ENCODE measurements around the gene NCOA6. TPM values are rescaled to one million over a fixed set of nuclear protein-coding genes. Genes with fewer than 3 reads are reported as not detected.

The NCOA6 gene
- polyA plus RNA-seq, 1 of the 3 experiments (the other 2 are of a cell fraction) = 14.5 TPM

GRCh38 chr20:34863421-34863965 lies 38.0 kb upstream of the NCOA6 start:
- POLR2A ChIA-PET = no interaction called here
- WGBS (ENCODE audit: low lambda C conversion rate) = 96% methylated on average over 26 of the region's 32 CpGs

More at GRCh38 chr20:34863421-34863965, 38.0 kb upstream of the NCOA6 start:
- peaks cover 2 to 22% of the 10 kb centered on the region in 2 experiments for H3K36me3 ChIP-seq (replicated peaks in 1 of 2; ENCODE audit: control insufficient read depth in 1 of 2, insufficient read depth in 2 of 2, low read length in 1 of 2)
- no peak overlapping the region for H3K9ac ChIP-seq
- H3K9me2 ChIP-seq = no peaks in the 10 kb centered on the region
- H3K4me1 ChIP-seq (ENCODE audit: control insufficient read depth in 1 of 2, insufficient read depth in 2 of 2, low read depth in 1 of 2, low read length in 1 of 2) = no peaks in the 10 kb centered on the region
- no peaks in the 10 kb centered on the region for H3K9me3 ChIP-seq
- no peaks in the 10 kb centered on the region for H3F3A ChIP-seq (replicated peaks; ENCODE audit: insufficient read depth)
- H3K27me3 ChIP-seq (ENCODE audit: insufficient read depth) = no peaks in the 10 kb centered on the region
- H4K20me1 ChIP-seq (ENCODE audit: insufficient read depth) = no peaks in the 10 kb centered on the region
- no peak overlapping the region for H3K4me2 ChIP-seq
- no peak overlapping the region for H3K4me3 ChIP-seq (ENCODE audit: low read depth in 2 of 2, low read length in 1 of 2)
- CTCF ChIA-PET = interaction anchor here (0.7 to 2.2 kb wide), 2 partner anchors 9 to 345 kb away, joined by 3 to 7 read pairs; no protein-coding TSS in a partner anchor
- no peak overlapping the region for H2AFZ ChIP-seq (ENCODE audit: low read depth)
- no peak overlapping the region for H3K27ac ChIP-seq (ENCODE audit: low read depth in 2 of 2, low read length in 1 of 2)
- DNase-seq = no peak
- no peaks in the 10 kb centered on the region for H3K79me2 ChIP-seq (ENCODE audit: insufficient read depth)
- TF ChIP-seq TAF1 (IDR thresholded peaks at IDR 0.05; ENCODE audit: borderline replicate concordance, low read depth, low read length) (no peak), YY1 (IDR thresholded peaks at IDR 0.05; ENCODE audit: low read depth) (no peak), JUND (IDR thresholded peaks at IDR 0.05) (no peak), NFIC (IDR thresholded peaks at IDR 0.05; ENCODE audit: borderline replicate concordance) (no peak), IRF3 (IDR thresholded peaks at IDR 0.05; ENCODE audit: low read depth, low read length) (no peak), POLR2AphosphoS5 (IDR thresholded peaks at IDR 0.05; ENCODE audit: low read depth, low read length) (no peak), CTCF (IDR thresholded peaks at IDR 0.05) (no peak), EZH2phosphoT487 (IDR thresholded peaks at IDR 0.05; ENCODE audit: borderline replicate concordance, low read depth) (no peak), RFX5 (IDR thresholded peaks at IDR 0.05; ENCODE audit: low read length) (no peak), SMC3 (IDR thresholded peaks at IDR 0.05; ENCODE audit: low read depth, low read length) (no peak), RAD21 (IDR thresholded peaks at IDR 0.05; ENCODE audit: low read length) (no peak), EP300 (IDR thresholded peaks at IDR 0.05; ENCODE audit: borderline replicate concordance in 1 of 2, low read depth in 1 of 2, low read length in 1 of 2) (no peak), TCF12 (IDR thresholded peaks at IDR 0.05) (no peak), MEF2A (IDR thresholded peaks at IDR 0.05; ENCODE audit: borderline replicate concordance, low read depth) (no peak), CHD2 (IDR thresholded peaks at IDR 0.05; ENCODE audit: low read length, partially characterized antibody) (no peak), GABPA (IDR thresholded peaks at IDR 0.05; ENCODE audit: low read depth) (no peak), USF1 (IDR thresholded peaks at IDR 0.05; ENCODE audit: borderline replicate concordance, low read depth) (no peak), PBX3 (IDR thresholded peaks at IDR 0.05) (no peak), RXRA (IDR thresholded peaks at IDR 0.05; ENCODE audit: borderline replicate concordance, low read depth) (no peak)
